Measurements from ENCODE around the gene ARHGAP18.

The ARHGAP18 gene

DNA sequence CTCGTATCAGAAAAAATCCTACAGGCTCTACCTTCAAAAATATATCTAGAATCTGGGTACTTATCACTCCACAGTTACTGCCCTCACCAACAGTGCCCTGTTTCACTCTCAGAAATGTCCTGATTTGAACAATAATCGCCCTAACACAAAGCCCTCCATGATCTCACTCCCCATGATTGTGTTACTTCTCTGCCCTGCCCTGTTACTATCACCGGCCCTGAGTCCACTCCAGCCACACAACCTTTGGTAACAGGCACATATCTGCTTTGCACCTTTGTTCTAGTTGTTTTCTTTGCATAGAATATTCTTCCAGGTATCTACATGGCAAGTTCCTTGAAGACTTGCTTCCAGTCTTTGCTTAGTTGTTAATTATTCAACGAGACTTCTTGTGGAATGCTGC is 142.0 kb downstream of the ARHGAP18 start:
- DNase-seq = no peak

- no peak for DNase-seq
These were observed 142.6 kb downstream of the ARHGAP18 start for GRCh38 chr6:129567374-129567773.

GRCh38 chr6:129565811-129566210 is 144.2 kb downstream of the ARHGAP18 start:
- no peak for DNase-seq

GRCh38 chr6:129565366-129565765 is 144.6 kb downstream of the ARHGAP18 start:
- no peak for DNase-seq

DNA sequence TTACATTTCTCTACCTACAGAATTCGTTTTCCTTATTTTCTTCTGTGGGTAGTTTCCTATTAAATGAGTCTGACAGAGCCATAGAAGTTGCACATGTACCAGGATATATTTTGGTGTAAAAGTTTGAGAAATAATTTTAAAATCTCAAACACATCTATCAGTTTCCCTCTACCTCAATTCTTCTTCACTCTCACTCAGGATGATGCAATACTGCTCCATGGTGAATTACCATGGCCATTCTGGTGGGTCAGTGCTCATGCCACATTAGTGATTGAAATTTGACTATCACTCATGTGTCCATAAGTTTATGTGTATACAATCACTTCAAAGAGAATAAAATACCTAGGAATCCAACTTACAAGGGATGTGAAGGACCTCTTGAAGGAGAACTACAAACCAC is 151.7 kb downstream of the ARHGAP18 start:
- DNase-seq = no peak

- no peak for DNase-seq
These were observed 154.7 kb downstream of the ARHGAP18 start for GRCh38 chr6:129555206-129555832.

- no peak for DNase-seq
These were observed 157.6 kb downstream of the ARHGAP18 start for GRCh38 chr6:129552413-129552812.

DNA sequence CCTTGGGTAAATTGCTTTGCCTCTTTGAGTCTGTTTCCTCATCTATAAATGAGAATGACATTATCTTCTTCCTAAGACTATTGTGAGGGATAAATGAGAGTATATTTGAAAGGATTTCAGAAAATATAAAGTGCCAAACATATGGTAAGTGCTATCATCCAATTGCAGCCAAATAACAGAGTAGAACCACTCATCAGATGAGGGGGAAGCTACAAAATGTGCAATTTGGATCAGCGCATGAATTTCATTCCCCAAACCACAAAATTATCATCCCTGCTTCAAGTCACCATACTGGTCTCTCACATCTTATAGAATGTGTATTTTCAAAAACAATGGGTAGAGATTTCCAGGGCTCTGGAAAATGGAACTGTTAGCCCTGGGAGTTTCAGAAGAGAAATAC is 158.5 kb downstream of the ARHGAP18 start:
- no peak for DNase-seq

- no peak for DNase-seq
These were observed 163.3 kb downstream of the ARHGAP18 start for GRCh38 chr6:129546702-129547101.

DNA sequence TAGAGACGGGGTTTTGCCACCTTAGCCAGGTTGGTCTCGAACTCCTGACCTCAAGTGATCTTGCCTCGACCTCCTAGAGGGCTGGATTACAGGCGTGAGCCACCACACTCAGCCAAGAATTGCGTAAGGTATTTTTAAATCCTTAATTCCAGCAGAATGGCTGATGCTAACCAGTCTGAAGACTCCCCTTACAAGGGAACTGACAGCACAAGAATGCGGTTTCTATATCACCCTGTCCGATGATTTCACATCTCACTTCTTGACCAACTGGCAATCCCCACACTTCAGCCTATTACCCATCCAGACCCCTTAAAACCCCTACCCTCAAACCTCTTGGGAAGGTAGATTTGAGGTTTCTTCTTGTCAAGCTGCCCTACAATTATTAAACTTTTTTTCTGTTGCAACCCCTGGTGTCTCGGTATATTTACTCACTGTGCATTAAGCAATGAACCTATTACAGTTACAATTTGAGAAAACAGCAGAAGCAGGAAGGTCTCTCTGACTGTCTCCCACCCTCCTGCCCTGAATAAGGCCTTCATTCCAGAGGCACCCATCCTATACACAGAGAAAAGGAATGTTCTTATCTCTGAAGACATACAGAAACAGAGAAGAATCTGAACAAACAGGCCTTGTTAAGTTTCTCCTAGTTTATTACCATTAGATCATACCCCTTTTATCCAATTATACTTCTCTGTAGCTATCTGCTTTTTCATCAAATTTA is 164.9 kb downstream of the ARHGAP18 start:
- DNase-seq = no peak

DNA sequence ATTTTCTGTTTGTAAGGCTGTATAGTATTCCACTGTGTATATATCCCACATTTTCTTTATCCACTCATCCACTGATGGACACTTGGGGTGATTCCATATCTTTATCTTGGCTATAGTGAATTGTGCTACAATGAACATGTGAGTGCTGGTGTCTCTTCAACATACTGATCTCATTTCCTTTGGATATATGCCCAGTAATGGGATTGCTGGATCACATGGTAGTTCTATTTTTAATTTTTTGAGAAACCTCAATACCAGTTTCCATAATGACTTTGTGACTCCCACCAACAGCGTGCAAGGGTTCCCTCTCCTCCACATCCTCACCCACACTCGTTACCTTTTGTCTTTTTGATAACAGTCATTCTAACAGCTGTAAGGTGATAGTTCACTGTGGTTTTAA is 166.0 kb downstream of the ARHGAP18 start:
- DNase-seq = no peak

DNA sequence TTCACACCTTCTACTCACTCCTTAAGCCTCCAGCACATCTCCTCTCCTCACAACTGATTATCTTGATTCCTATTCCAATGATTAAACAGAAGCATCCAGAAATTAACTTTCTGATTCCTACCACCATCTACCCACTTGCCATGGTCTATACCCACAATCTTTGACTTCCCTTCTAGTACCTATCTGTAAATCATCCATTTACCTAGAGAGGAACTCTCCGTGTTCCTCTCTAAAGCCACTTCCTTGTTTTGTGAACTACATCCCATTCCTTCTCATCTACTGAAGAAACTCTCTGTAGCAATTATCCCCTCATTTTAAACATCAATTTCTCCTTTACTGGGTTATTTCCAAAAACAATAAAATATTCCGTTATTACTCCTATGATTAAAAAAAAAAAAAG is 167.3 kb downstream of the ARHGAP18 start:
- no peak for DNase-seq

- DNase-seq = no peak
These were observed 170.9 kb downstream of the ARHGAP18 start for GRCh38 chr6:129539032-129539431.

DNA sequence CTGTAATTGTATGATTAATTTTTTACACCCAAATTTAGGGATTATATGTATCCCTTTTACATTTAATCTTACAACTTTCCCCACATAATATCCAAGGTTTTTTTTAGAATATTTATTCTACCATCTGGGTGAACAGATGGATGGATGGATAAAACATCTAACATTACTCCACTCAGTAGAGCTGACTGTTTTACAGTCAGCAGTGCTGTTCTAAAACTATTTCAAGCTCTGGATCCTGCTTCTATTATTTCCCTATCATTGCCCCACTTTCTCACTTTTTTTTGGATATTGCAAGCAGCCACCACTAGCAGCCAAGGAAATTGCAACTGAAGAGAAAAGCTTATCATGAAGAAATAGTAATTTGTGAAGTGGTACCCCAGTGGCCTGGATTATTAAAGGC is 173.7 kb downstream of the ARHGAP18 start:
- DNase-seq = no peak

GRCh38 chr6:129534926-129535325 is 175.1 kb downstream of the ARHGAP18 start:
- DNase-seq = no peak
